BLaER1 (cell line): Measurements from ENCODE around the gene CLHC1.
A peak's percentile ranks its signal among the peaks of the same experiment; 100 is the strongest.

Experiments used
- H3K27ac ChIP-seq: shearing (Covaris generic); formaldehyde crosslinking; 2 replicates; pipeline ENCODE4 v1.8.1; 2022
- H3K27me3 ChIP-seq: shearing (Covaris generic); formaldehyde crosslinking; 2 replicates; pipeline ENCODE4 v1.8.1; 2022
- H3K36me3 ChIP-seq: shearing (Covaris generic); formaldehyde crosslinking; 2 replicates; pipeline ENCODE4 v1.8.1; 2022
- H3K4me1 ChIP-seq: shearing (Covaris generic); formaldehyde crosslinking; 2 replicates; pipeline ENCODE4 v1.8.1; 2022
- H3K4me2 ChIP-seq: shearing (Covaris generic); formaldehyde crosslinking; 2 replicates; pipeline ENCODE4 v1.8.1; 2022
- H3K4me3 ChIP-seq: shearing (Covaris generic); formaldehyde crosslinking; 2 replicates; pipeline ENCODE4 v1.8.1; 2022
- H3K9ac ChIP-seq: shearing (Covaris generic); formaldehyde crosslinking; 2 replicates; pipeline ENCODE4 v1.8.1; 2022
- H3K9me3 ChIP-seq: shearing (Covaris generic); formaldehyde crosslinking; 2 replicates; pipeline ENCODE4 v1.8.1; 2022
- H4K20me1 ChIP-seq: shearing (Covaris generic); formaldehyde crosslinking; 2 replicates; pipeline ENCODE4 v1.8.1; 2022
- Cebpa-rat ChIP-seq: shearing (Covaris generic); IDR thresholded peaks from 2 replicates; pipeline ENCODE4 v1.8.1; 2022

CLHC1 gene

DNA sequence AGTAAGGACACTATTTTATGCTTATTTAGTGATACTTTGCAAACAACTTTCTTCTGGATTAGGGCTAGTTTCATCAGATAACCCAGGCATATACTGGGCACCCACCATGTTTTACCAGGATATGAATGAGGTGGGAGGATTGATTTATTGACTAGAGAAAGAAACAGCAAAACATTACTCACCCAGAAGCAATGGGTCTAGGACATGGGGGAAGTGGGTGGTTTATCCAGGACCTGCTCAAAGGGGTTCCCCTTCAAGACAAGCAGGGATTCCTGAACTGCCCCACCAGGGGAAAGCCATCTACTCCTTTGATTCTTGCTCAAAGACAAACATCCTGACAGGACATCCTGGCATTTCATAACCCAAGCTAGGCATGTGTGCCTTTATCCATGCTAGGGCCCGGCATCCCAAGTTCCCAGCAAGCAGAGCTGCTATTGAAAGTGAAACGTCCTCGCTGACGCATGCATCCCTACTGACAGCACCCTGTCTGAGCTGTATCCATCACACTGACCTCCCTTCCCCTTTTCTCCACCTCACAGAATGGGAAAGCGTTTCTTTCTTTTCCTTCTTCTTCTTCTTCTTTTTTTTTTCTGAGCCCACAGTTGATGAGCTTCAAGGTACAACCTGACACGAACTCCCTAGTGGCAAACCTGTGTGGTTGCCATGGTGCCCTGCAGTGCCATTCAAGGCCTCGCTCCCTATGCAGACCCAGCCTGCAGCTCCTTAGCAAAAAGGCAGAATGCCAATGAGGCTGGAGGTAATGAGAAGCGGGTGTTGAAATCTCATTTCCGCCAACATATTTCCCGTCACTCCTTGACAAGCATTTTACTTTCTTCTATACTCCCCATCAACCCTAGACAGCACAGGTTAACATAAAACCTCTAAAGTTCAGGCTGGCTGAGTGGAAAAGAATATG is 70.5 kb downstream of the CLHC1 start:
- no peaks in the 10 kb centered on the region for H3K9me3 ChIP-seq
- H3K4me2 ChIP-seq, result no peak overlapping the region
- peaks cover 44% of the 10 kb centered on the region for H3K4me1 ChIP-seq
- TF ChIP-seq Cebpa-rat, result no peak
- no peaks in the 10 kb centered on the region for H3K36me3 ChIP-seq
- H3K27me3 ChIP-seq, result no peaks in the 10 kb centered on the region
- H3K4me3 ChIP-seq, result no peak overlapping the region
- H3K9ac ChIP-seq, result no peak overlapping the region
- no peaks in the 10 kb centered on the region for H4K20me1 ChIP-seq
- H3K27ac ChIP-seq, result no peak overlapping the region

- Histone ChIP-seq H4K20me1 (no peaks in the 10 kb centered on the region), H3K9ac (no peak overlapping the region)
Observed at GRCh38 chr2:55160422-55160821, 71.7 kb downstream of the CLHC1 start.

GRCh38 chr2:55159752-55160151 is 72.3 kb downstream of the CLHC1 start:
- no peaks in the 10 kb centered on the region for H4K20me1 ChIP-seq
- no peaks in the 10 kb centered on the region for H3K27me3 ChIP-seq
- H3K4me3 ChIP-seq, result no peak overlapping the region
- H3K36me3 ChIP-seq, result no peaks in the 10 kb centered on the region
- no peak for TF ChIP-seq Cebpa-rat
- H3K4me1 ChIP-seq, result peaks cover 44% of the 10 kb centered on the region
- H3K9me3 ChIP-seq, result no peaks in the 10 kb centered on the region
- no peak overlapping the region for H3K9ac ChIP-seq
- H3K27ac ChIP-seq, result no peak overlapping the region
- peak overlapping the region; percentile 72 for H3K4me2 ChIP-seq

More at GRCh38 chr2:55160422-55160821, 71.7 kb downstream of the CLHC1 start:
- Histone ChIP-seq H3K4me2 (no peak overlapping the region), H3K4me1 (peaks cover 44% of the 10 kb centered on the region), H3K4me3 (no peak overlapping the region), H3K27ac (no peak overlapping the region), H3K36me3 (no peaks in the 10 kb centered on the region), H3K9me3 (no peaks in the 10 kb centered on the region), H3K27me3 (no peaks in the 10 kb centered on the region)
- TF ChIP-seq Cebpa-rat, result no peak

- Histone ChIP-seq H3K27ac (peak overlapping the region; percentile 57; the same call in 1 of the 2 replicates), H3K27me3 (no peaks in the 10 kb centered on the region), H3K9ac (no peak overlapping the region; the same call in 1 of the 2 replicates), H3K4me1 (peaks cover 44% of the 10 kb centered on the region), H3K4me3 (no peak overlapping the region), H3K36me3 (no peaks in the 10 kb centered on the region), H3K4me2 (peak overlapping the region; percentile 72), H4K20me1 (no peaks in the 10 kb centered on the region), H3K9me3 (no peaks in the 10 kb centered on the region)
- no peak for TF ChIP-seq Cebpa-rat
Observed at GRCh38 chr2:55159037-55159651, 72.9 kb downstream of the CLHC1 start.

DNA sequence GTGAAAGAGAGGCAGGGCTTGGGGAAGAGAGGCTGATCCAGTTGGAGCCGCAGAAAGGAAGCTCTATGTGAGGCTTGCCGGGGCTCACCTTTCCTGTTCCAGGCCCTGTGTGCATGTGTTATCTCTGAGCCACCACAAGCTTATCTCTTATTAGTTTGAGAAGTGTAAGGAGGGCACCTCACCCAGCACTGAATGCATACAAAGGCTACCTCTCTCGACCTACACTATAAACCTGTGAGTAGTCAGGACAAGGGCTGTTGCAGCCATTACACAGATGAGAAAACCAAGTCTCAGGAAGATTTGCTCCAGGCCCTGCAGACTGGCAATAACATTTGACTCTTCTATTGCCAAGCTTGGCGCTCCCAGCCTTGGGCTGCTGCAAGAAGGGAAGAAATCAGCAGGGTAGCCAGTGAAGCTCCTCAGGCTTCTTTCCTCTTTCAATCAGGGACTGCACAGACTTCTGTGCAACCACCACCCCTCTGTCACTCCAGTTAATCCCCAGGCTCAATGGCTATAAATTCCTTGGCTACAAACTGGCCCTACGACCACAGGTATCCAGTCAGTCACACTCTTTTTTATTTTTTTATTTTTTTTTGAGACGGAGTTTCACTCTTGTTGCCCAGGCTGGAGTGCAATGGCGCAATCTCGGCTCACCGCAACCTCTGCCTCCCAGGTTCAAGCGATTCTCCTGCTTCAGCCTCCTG is 73.8 kb downstream of the CLHC1 start:
- H3K27ac ChIP-seq, result no peak overlapping the region
- no peak for TF ChIP-seq Cebpa-rat
- no peak overlapping the region for H3K9ac ChIP-seq
- peak overlapping the region; percentile 72 for H3K4me2 ChIP-seq
- no peaks in the 10 kb centered on the region for H3K9me3 ChIP-seq
- no peaks in the 10 kb centered on the region for H3K27me3 ChIP-seq
- no peaks in the 10 kb centered on the region for H4K20me1 ChIP-seq
- H3K4me3 ChIP-seq, result no peak overlapping the region
- H3K36me3 ChIP-seq, result no peaks in the 10 kb centered on the region
- peaks cover 46% of the 10 kb centered on the region for H3K4me1 ChIP-seq

- Histone ChIP-seq H3K27me3 (no peaks in the 10 kb centered on the region), H4K20me1 (no peaks in the 10 kb centered on the region), H3K27ac (no peak overlapping the region), H3K9me3 (no peaks in the 10 kb centered on the region), H3K4me2 (peak overlapping the region; percentile 72), H3K4me1 (peaks cover 46% of the 10 kb centered on the region), H3K4me3 (no peak overlapping the region), H3K9ac (no peak overlapping the region), H3K36me3 (no peaks in the 10 kb centered on the region)
- TF ChIP-seq Cebpa-rat, result no peak
Observed at GRCh38 chr2:55157474-55157884, 74.6 kb downstream of the CLHC1 start.

DNA sequence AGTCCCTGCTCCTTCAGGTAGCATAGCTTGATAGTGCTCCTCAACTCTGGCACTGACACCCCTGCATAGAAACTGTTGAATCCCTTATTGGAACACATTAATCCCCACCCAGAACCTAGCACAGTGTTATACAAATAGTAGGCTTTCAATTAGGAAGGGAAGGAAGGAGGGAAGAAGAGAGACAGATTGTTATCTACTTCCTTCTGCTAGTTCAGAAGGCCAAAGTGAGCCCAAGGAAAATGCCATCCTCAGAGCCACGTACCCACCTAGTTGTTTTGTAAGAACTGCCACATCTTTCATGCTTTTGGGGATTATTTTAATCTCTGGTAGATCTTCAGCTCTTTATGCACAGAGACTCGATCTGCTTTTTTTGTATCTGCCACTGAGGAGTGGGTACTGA is 75.1 kb downstream of the CLHC1 start:
- Histone ChIP-seq H3K36me3 (no peaks in the 10 kb centered on the region), H3K9ac (no peak overlapping the region), H3K4me1 (peaks cover 51% of the 10 kb centered on the region), H4K20me1 (no peaks in the 10 kb centered on the region), H3K9me3 (no peaks in the 10 kb centered on the region), H3K27ac (no peak overlapping the region), H3K27me3 (no peaks in the 10 kb centered on the region), H3K4me3 (no peak overlapping the region), H3K4me2 (peak overlapping the region; percentile 72; the same call in 1 of the 2 replicates)
- no peak for TF ChIP-seq Cebpa-rat

- no peaks in the 10 kb centered on the region for H3K27me3 ChIP-seq
- H3K27ac ChIP-seq, result no peak overlapping the region
- H3K9ac ChIP-seq, result no peak overlapping the region
- H4K20me1 ChIP-seq, result no peaks in the 10 kb centered on the region
- peaks cover 53% of the 10 kb centered on the region for H3K4me1 ChIP-seq
- no peaks in the 10 kb centered on the region for H3K36me3 ChIP-seq
- peak overlapping the region; percentile 72; the same call in 1 of the 2 replicates for H3K4me2 ChIP-seq
- H3K9me3 ChIP-seq, result no peaks in the 10 kb centered on the region
- no peak overlapping the region for H3K4me3 ChIP-seq
- TF ChIP-seq Cebpa-rat, result no peak
Observed at GRCh38 chr2:55156326-55156725, 75.8 kb downstream of the CLHC1 start.

DNA sequence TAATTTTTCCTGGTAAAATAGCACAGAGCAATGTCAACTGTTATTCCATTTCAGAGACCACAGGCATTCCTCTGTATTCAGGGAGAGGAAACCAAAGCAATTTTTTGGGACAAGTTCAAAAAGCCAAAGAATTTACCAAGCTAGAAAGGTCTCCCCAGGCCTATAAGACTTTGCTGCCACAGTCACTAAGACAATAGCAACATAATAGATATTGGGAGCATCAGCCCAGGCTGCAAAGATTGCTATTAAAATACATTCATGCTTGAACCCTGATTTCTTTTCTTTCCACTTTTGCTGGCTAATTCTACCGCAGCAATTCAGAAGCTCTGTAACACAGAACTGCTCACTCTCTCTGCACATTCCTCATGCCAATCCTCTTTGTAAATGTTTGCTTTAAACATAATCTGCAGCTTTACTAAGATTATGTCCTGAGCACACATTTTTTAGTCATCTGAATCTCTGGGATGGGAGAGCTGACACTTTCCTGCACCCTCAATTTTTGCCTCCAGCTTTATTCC is 76.3 kb downstream of the CLHC1 start:
- no peaks in the 10 kb centered on the region for H3K27me3 ChIP-seq
- no peaks in the 10 kb centered on the region for H4K20me1 ChIP-seq
- no peak overlapping the region for H3K9ac ChIP-seq
- no peak overlapping the region for H3K4me2 ChIP-seq
- no peaks in the 10 kb centered on the region for H3K36me3 ChIP-seq
- no peaks in the 10 kb centered on the region for H3K9me3 ChIP-seq
- no peak for TF ChIP-seq Cebpa-rat
- H3K4me1 ChIP-seq, result peaks cover 53% of the 10 kb centered on the region
- no peak overlapping the region for H3K4me3 ChIP-seq
- H3K27ac ChIP-seq, result no peak overlapping the region

GRCh38 chr2:55155206-55155605 is 76.9 kb downstream of the CLHC1 start:
- Histone ChIP-seq H3K9ac (no peak overlapping the region), H3K4me1 (peaks cover 53% of the 10 kb centered on the region), H3K36me3 (no peaks in the 10 kb centered on the region), H4K20me1 (no peaks in the 10 kb centered on the region), H3K27ac (no peak overlapping the region), H3K9me3 (no peaks in the 10 kb centered on the region), H3K27me3 (no peaks in the 10 kb centered on the region), H3K4me2 (no peak overlapping the region), H3K4me3 (no peak overlapping the region)
- no peak for TF ChIP-seq Cebpa-rat
